ENCODE data around the gene CEP43. TPM values are rescaled to one million over a fixed set of nuclear protein-coding genes. Genes with fewer than 3 reads are reported as not detected.

CEP43 gene
- total RNA-seq, 2 donors from 2014 or later, result 7.7 to 8.5 TPM

DNA sequence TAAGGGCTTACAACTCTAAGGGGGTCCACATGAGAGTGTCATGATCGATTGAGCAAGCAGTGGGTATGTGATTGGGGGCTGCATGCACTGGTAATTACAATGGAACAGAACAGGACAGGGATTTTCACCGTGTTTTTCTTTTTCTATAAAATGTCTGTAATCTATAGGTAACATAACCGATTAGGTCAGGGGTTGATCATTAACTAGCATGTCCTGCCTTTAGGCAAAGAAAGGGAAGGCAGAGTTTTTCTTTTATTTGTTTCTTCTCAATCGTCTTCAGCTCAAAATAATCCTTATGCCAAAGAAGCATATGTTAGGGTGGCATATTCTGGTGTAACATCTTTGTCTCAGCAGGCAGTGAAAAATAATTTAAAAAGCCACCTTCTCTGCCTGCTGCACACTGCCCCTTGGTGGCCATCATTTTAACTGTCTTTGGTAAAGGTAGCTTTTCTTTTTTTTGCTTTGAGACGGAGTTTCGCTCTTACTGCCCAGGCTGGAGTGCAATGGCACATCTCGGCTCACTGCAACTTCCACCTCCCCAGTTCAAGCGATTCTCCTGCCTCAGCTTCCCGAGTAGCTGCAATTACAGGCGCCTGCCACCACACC is 9.7 kb upstream of the CEP43 start:
- Histone ChIP-seq H3K4me3 (no peak overlapping the region), H3K9me3 (no peaks in the 10 kb centered on the region), H3K36me3 (no peaks in the 10 kb centered on the region), H3K27me3 (replicated peaks; ENCODE audit: insufficient read depth) (no peaks in the 10 kb centered on the region), H3K27ac (no peak overlapping the region), H3K4me1 (ENCODE audit: control insufficient read depth in 1 of 2, low read depth in 2 of 2) (no peaks in the 10 kb centered on the region)
- ATAC-seq (ENCODE audit: insufficient number of reproducible peaks, low FRiP score, low read depth) (no peak), DNase-seq (ENCODE audit: low spot score) (no peak)
- TF ChIP-seq, protein P1, sequence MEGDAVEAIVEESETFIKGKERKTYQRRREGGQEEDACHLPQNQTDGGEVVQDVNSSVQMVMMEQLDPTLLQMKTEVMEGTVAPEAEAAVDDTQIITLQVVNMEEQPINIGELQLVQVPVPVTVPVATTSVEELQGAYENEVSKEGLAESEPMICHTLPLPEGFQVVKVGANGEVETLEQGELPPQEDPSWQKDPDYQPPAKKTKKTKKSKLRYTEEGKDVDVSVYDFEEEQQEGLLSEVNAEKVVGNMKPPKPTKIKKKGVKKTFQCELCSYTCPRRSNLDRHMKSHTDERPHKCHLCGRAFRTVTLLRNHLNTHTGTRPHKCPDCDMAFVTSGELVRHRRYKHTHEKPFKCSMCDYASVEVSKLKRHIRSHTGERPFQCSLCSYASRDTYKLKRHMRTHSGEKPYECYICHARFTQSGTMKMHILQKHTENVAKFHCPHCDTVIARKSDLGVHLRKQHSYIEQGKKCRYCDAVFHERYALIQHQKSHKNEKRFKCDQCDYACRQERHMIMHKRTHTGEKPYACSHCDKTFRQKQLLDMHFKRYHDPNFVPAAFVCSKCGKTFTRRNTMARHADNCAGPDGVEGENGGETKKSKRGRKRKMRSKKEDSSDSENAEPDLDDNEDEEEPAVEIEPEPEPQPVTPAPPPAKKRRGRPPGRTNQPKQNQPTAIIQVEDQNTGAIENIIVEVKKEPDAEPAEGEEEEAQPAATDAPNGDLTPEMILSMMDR (IDR thresholded peaks at IDR 0.05), result peak; percentile 33

DNA sequence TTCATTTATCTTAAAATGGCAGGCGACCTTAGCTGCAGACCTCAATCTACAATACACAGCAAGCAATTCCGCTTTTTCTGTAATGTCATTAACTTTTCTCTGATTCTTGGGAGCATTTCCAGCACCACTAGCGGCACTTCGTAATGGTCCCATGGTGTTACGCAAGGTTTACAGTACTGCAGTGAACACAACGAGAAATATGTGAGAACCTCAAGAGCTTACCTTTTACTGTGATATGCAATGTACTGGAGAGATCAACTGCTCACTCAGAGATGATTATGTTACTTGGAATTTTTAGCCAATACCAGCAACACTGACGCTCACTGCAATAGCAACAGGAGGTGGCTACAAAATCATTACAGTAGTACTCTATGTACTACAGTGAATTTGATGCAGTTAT is 2.8 kb upstream of the CEP43 start:
- TF ChIP-seq, protein P1 (IDR thresholded peaks at IDR 0.05), result no peak
- DNase-seq (ENCODE audit: low spot score) (no peak), ATAC-seq (ENCODE audit: insufficient number of reproducible peaks, low FRiP score, low read depth) (no peak)
- no peak overlapping the region for H3K27ac ChIP-seq
- H3K36me3 ChIP-seq, result no peaks in the 10 kb centered on the region
- H3K4me3 ChIP-seq, result no peak overlapping the region
- no peaks in the 10 kb centered on the region for H3K9me3 ChIP-seq
- H3K4me1 ChIP-seq (ENCODE audit: control insufficient read depth in 1 of 2, low read depth in 2 of 2), result peaks cover 0 to 18% of the 10 kb centered on the region in 2 donors
- no peaks in the 10 kb centered on the region for H3K27me3 ChIP-seq (replicated peaks; ENCODE audit: insufficient read depth)

DNA sequence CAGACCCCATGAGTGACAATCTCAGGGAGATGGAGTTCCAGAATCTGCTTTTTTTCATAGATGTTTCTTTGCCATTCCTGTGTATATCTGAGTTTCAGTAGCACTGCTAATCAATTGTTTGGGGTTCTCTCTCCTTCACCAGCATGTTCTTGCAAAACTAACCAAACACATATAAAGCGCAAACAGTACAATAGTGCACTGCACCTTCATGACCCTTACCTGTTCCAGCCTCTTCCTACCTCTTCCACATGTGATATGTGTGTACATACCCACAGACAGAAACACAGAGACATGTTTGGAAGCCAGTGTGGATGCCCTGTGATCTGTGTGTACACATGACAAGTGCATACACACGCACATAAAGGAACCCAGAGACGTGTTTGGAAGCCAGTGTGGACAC is 1.8 kb upstream of the CEP43 start:
- TF ChIP-seq, protein P1 (IDR thresholded peaks at IDR 0.05), result no peak
- H3K36me3 ChIP-seq, result no peaks in the 10 kb centered on the region
- H3K4me1 ChIP-seq (ENCODE audit: control insufficient read depth in 1 of 2, low read depth in 2 of 2), result peaks cover 0 to 18% of the 10 kb centered on the region in 2 donors
- no peaks in the 10 kb centered on the region for H3K9me3 ChIP-seq
- no peak for ATAC-seq (ENCODE audit: insufficient number of reproducible peaks, low FRiP score, low read depth)
- no peak overlapping the region for H3K27ac ChIP-seq
- no peaks in the 10 kb centered on the region for H3K27me3 ChIP-seq (replicated peaks; ENCODE audit: insufficient read depth)
- peak overlapping the region; percentile 96 for H3K4me3 ChIP-seq
- no peak for DNase-seq (ENCODE audit: low spot score)

DNA sequence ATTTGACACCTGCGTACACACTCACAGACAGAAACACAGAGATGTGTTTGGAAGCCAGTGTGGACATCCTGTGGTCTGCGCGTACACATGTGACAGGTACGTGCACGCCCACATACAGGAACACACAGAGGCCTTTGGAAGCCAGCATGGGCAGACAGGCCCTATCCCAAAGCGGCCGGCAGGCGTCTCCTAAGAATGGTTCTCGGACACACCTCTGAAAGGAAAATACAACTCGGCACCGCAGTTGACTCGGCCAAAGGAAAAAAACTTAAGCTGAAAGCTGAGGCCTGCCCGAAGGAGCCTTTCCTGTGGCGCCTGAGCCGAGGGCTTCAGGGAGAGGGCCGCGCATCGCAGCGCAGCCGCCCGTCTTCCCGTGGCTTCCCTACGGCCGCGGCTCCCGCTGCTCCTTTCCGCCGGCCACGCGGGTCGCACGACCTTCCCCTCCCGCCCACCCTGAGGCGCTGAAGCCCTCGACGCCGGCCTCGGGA is 1.4 kb upstream of the CEP43 start:
- Histone ChIP-seq H3K9me3 (no peaks in the 10 kb centered on the region), H3K36me3 (no peaks in the 10 kb centered on the region), H3K27me3 (replicated peaks; ENCODE audit: insufficient read depth) (no peaks in the 10 kb centered on the region), H3K4me1 (ENCODE audit: control insufficient read depth in 1 of 2, low read depth in 2 of 2) (peaks cover 0 to 18% of the 10 kb centered on the region in 2 donors), H3K27ac (no peak overlapping the region), H3K4me3 (peak overlapping the region; percentile 96)
- DNase-seq (ENCODE audit: low spot score), result no peak
- TF ChIP-seq, protein P1 (IDR thresholded peaks at IDR 0.05), result no peak
- ATAC-seq (ENCODE audit: insufficient number of reproducible peaks, low FRiP score, low read depth), result no peak

DNA sequence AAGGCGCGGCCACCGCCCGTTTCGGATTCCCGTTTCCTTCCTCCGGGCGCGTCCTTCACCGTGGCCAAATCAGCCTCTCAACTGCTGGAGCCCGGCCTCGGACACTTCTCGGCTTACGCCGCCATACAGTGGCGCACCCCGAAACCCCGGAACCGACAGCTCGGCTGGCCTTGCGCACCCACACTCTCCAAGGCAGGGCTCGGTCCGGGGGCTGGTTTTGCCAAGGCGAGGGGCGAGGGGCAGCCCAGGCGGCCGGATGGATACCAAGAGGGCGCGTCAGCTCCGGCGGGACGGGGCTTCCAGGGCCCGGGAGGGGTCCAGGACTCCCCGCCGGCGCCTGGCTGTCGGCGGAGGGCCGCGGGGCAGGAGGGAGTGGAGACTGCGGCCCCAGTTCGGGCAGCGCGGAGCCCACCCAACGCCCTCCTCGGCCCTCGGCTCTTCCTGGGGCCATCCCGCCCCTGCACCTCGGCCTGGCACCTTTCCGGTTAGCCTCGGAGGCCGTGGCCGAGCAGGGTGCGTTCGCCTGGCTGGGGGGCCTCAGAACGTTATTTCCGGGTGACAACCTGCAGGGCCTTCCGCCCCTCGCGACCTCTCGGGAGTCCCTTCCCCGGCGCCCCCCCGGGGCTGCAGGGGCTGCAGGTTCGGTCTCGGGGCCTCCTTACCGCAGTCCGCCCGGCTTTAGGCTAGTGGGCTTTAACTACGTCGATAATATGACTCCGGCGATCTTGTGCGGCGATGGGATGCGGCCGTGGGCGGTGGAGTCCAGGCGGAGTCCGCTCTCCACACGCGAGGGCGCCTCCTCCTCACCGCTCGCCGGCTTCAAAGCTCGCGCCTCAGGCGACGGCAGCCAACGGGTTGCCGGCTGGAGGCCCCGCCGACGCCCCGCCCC is 697 bp upstream of the CEP43 start:
- Histone ChIP-seq H3K27ac (no peak overlapping the region), H3K9me3 (no peaks in the 10 kb centered on the region), H3K4me1 (ENCODE audit: control insufficient read depth in 1 of 2, low read depth in 2 of 2) (peaks cover 0 to 18% of the 10 kb centered on the region in 2 donors), H3K27me3 (replicated peaks; ENCODE audit: insufficient read depth) (no peaks in the 10 kb centered on the region), H3K36me3 (no peaks in the 10 kb centered on the region), H3K4me3 (peak overlapping the region; percentile 96)
- ATAC-seq (ENCODE audit: insufficient number of reproducible peaks, low FRiP score, low read depth) (no peak), DNase-seq (ENCODE audit: low spot score) (no peak)
- TF ChIP-seq, protein P1 (IDR thresholded peaks at IDR 0.05), result no peak

Measured in thoracic aorta (tissue), 2 donors.